IMR-90 (cell line): Measurements from ENCODE around the gene PRKCB. TPM values are rescaled to one million over a fixed set of nuclear protein-coding genes. Genes with fewer than 3 reads are reported as not detected.

Experiments used
- ATAC-seq: fragments of 200-7000 bp; cut with Tn5 transposase; 2 replicates; pipeline ENCODE4 v1.9.1; 2020; ENCODE audit warnings: low read depth, mild to moderate bottlenecking, moderate library complexity
- BruUV-seq: library from RNA; stranded (reverse); fragments of 400-500 nt; replicated peaks from 2 replicates; lab custom pipeline; 2021; lab: Mats Ljungman, UMichigan
- CTCF ChIA-PET: fragments of 300-600 bp; formaldehyde crosslinking; extraction: SDS; loops from one replicate; lab custom pipeline; 2021; ENCODE audit warnings: antibody characterized with exemption; lab: Yijun Ruan, JAX
- POLR2A ChIA-PET: fragments of 300-600 bp; sonication (Branson Sonifier 250); formaldehyde crosslinking; loops from one replicate; lab custom pipeline; 2022; ENCODE audit warnings: antibody characterized with exemption; ENCODE audit not compliant: unreplicated experiment; lab: Charles Lee
- DNase-seq: peaks from one replicate; pipeline ENCODE4 v3.0.0; 2013
- H2AFZ ChIP-seq: replicated peaks from 2 replicates; pipeline ENCODE3; 2013; ENCODE audit warnings: low read length, mild to moderate bottlenecking; ENCODE audit not compliant: poor library complexity
- H2AK5ac ChIP-seq: 2 replicates; pipeline ENCODE4 v1.6.1; 2013; ENCODE audit warnings: low read depth, low read length, inconsistent platforms
- H2AK9ac ChIP-seq: replicated peaks from 2 replicates; pipeline ENCODE3; 2013; ENCODE audit warnings: mild to moderate bottlenecking, low read depth, low read length, moderate library complexity; ENCODE audit not compliant: poor library complexity
- H2BK120ac ChIP-seq: 2 replicates; pipeline ENCODE4 v1.6.1; 2013; ENCODE audit warnings: low read depth, low read length, inconsistent platforms
- H2BK15ac ChIP-seq: 3 replicates; pipeline ENCODE4 v1.6.1; 2013; ENCODE audit warnings: low read depth, low read length, inconsistent platforms
- H2BK20ac ChIP-seq: 2 replicates; pipeline ENCODE4 v1.6.1; 2013; ENCODE audit warnings: low read depth, mild to moderate bottlenecking, inconsistent platforms, low read length, moderate library complexity
- H2BK5ac ChIP-seq: 2 replicates; pipeline ENCODE4 v1.6.1; 2013; ENCODE audit warnings: mild to moderate bottlenecking, low read depth, low read length, inconsistent platforms; ENCODE audit not compliant: poor library complexity, severe bottlenecking
- H3K14ac ChIP-seq: replicated peaks from 2 replicates; pipeline ENCODE4 v1.6.1; 2013; ENCODE audit warnings: low read depth, low read length, inconsistent platforms
- H3K18ac ChIP-seq: 2 replicates; pipeline ENCODE4 v1.6.1; 2013; ENCODE audit warnings: low read depth, low read length, control low read depth
- H3K23ac ChIP-seq: 2 replicates; pipeline ENCODE4 v1.6.1; 2013; ENCODE audit warnings: low read depth, low read length, inconsistent platforms
- H3K27ac ChIP-seq: 2 replicates; pipeline ENCODE4 v1.5.1; 2013; ENCODE audit warnings: mild to moderate bottlenecking, control low read depth, low read length; ENCODE audit not compliant: insufficient read depth
- H3K27me3 ChIP-seq: 2 replicates; pipeline ENCODE4 v1.6.1; 2013; ENCODE audit warnings: low read length; ENCODE audit not compliant: control insufficient read depth, insufficient read depth
- H3K36me3 ChIP-seq: 2 replicates; pipeline ENCODE4 v1.6.1; 2013; ENCODE audit warnings: low read length, mixed read lengths; ENCODE audit not compliant: control insufficient read depth, insufficient read depth
- H3K4ac ChIP-seq: 2 replicates; pipeline ENCODE4 v1.6.1; 2013; ENCODE audit warnings: low read depth, low read length, inconsistent platforms
- H3K4me1 ChIP-seq: 2 replicates; pipeline ENCODE4 v1.6.1; 2013; ENCODE audit warnings: low read length, mixed read lengths; ENCODE audit not compliant: control insufficient read depth, insufficient read depth
- H3K4me2 ChIP-seq: 2 replicates; pipeline ENCODE4 v1.6.1; 2013; ENCODE audit warnings: low read depth, mild to moderate bottlenecking, control low read depth, low read length, moderate library complexity
- H3K4me3 ChIP-seq: 2 replicates; pipeline ENCODE4 v1.5.1; 2013; ENCODE audit warnings: low read depth, mild to moderate bottlenecking, control low read depth, low read length, moderate library complexity; ENCODE audit not compliant: insufficient read depth
- H3K56ac ChIP-seq: 2 replicates; pipeline ENCODE4 v1.6.1; 2013; ENCODE audit warnings: low read length, inconsistent platforms; ENCODE audit not compliant: insufficient read depth; ENCODE audit errors: extremely low read depth
- H3K79me1 ChIP-seq, 2 experiments: 2 replicates each; pipeline ENCODE4 v1.6.1; 2013; ENCODE audit warnings: low read length in 2 of 2, inconsistent platforms in 1 of 2, low read depth in 1 of 2
- H3K9ac ChIP-seq: 2 replicates; pipeline ENCODE4 v1.6.1; 2013; ENCODE audit warnings: low read depth, low read length, control low read depth
- H3K9me1 ChIP-seq: 2 replicates; pipeline ENCODE4 v1.6.1; 2013; ENCODE audit warnings: low read length, inconsistent platforms; ENCODE audit not compliant: insufficient read depth
- H3K9me3 ChIP-seq: 2 replicates; pipeline ENCODE4 v1.6.1; 2013; ENCODE audit warnings: low read length; ENCODE audit not compliant: control insufficient read depth, insufficient read depth
- H4K20me1 ChIP-seq: 2 replicates; pipeline ENCODE4 v1.6.1; 2013; ENCODE audit warnings: low read length, inconsistent platforms; ENCODE audit not compliant: insufficient read depth
- H4K5ac ChIP-seq: 2 replicates; pipeline ENCODE4 v1.6.1; 2013; ENCODE audit warnings: mild to moderate bottlenecking, low read depth, low read length, control low read depth
- H4K8ac ChIP-seq, 2 experiments: 2 replicates each; pipeline ENCODE4 v1.6.1; 2013; ENCODE audit warnings: low read depth in 2 of 2, low read length in 2 of 2, control low read depth in 1 of 2, inconsistent platforms in 1 of 2
- H4K91ac ChIP-seq: 2 replicates; pipeline ENCODE4 v1.6.1; 2013; ENCODE audit warnings: low read depth, low read length, inconsistent platforms; ENCODE audit not compliant: insufficient read depth
- BHLHE40 ChIP-seq: fragments of 150-350 bp; IDR thresholded peaks from 2 replicates; pipeline ENCODE4 v1.6.1; 2016; ENCODE audit warnings: mild to moderate bottlenecking, low read depth, low read length
- CEBPB ChIP-seq: IDR thresholded peaks from 2 replicates; pipeline ENCODE4 v1.6.1; 2012; ENCODE audit warnings: low read depth, low read length, improper control_type of control experiment
- CHD1 ChIP-seq: IDR thresholded peaks from 2 replicates; pipeline ENCODE4 v1.6.1; 2012; ENCODE audit warnings: low read depth, low read length, improper control_type of control experiment
- FOS ChIP-seq: fragments of 150-350 bp; IDR thresholded peaks from 2 replicates; pipeline ENCODE4 v1.6.1; 2016; ENCODE audit warnings: low read depth, low read length
- MAFK ChIP-seq: IDR thresholded peaks from 2 replicates; pipeline ENCODE4 v1.6.1; 2012; ENCODE audit warnings: low read depth, low read length, improper control_type of control experiment
- MAZ ChIP-seq: IDR thresholded peaks from 2 replicates; pipeline ENCODE4 v1.6.1; 2012; ENCODE audit warnings: low read depth, mild to moderate bottlenecking, low read length, improper control_type of control experiment, moderate library complexity, borderline replicate concordance
- MXI1 ChIP-seq: IDR thresholded peaks from 2 replicates; pipeline ENCODE4 v1.6.1; 2012; ENCODE audit warnings: low read depth, mild to moderate bottlenecking, low read length, moderate library complexity, borderline replicate concordance
- NFE2L2 ChIP-seq: fragments of 150-350 bp; IDR thresholded peaks from 2 replicates; pipeline ENCODE4 v1.6.1; 2016; ENCODE audit warnings: low read depth, mild to moderate bottlenecking, low read length
- POLR2A ChIP-seq: IDR thresholded peaks from 2 replicates; pipeline ENCODE4 v1.6.1; 2012; ENCODE audit warnings: mild to moderate bottlenecking, low read depth, low read length
- RAD21 ChIP-seq: IDR thresholded peaks from 2 replicates; pipeline ENCODE4 v1.6.1; 2012; ENCODE audit warnings: low read length, improper control_type of control experiment
- RCOR1 ChIP-seq: IDR thresholded peaks from 2 replicates; pipeline ENCODE4 v1.6.1; 2012; ENCODE audit warnings: mild to moderate bottlenecking, low read length, improper control_type of control experiment; ENCODE audit not compliant: insufficient replicate concordance
- RFX5 ChIP-seq: IDR thresholded peaks from 2 replicates; pipeline ENCODE4 v1.8.0; 2012; ENCODE audit warnings: low read depth, mild to moderate bottlenecking, low read length, moderate library complexity
- SMC3 ChIP-seq: fragments of 150-350 bp; IDR thresholded peaks from 2 replicates; pipeline ENCODE4 v1.6.1; 2016; ENCODE audit warnings: low read depth, mild to moderate bottlenecking, antibody characterized with exemption, low read length, moderate library complexity
- WGBS, 2 experiments: methylation state at CpG; one replicate each; pipeline versions ENCODE4 v1.1.5 to v1.1.7; 2013; ENCODE audit warnings: missing lambda C conversion rate in 2 of 2; ENCODE audit not compliant: insufficient read length in 1 of 2; ENCODE audit errors: extremely low coverage in 2 of 2; 5-methylcytosine and 5-hydroxymethylcytosine counted together
- dilution Hi-C: fragments of 300-500 bp; cut with HindIII; formaldehyde crosslinking; loops from one replicate; pipeline ENCODE4 v1.14.3; 2018; ENCODE audit warnings: low sequenced_read_pairs; ENCODE audit not compliant: unreplicated experiment
- in situ Hi-C: fragments of 300-500 bp; cut with MboI; formaldehyde crosslinking; loops from 3 replicates; pipeline ENCODE4 v1.14.3; 2019; ENCODE audit warnings: low sequenced_read_pairs, inconsistent platforms, mixed read lengths
- intact Hi-C: fragments of 100-400 bp; cut with micrococcal nuclease; formaldehyde crosslinking; loops from 2 replicates; pipeline ENCODE4 v1.10.0; 2022
- polyA plus RNA-seq, 3 experiments: library from polyadenylated mRNA; depleted of rRNA; stranded (reverse); fragments of >200 nt; gene quantifications; 2 replicates each; pipeline ENCODE4 v1.2.3, GENCODE V29; 2012; ENCODE audit warnings: low replicate concordance in 1 of 3
- total RNA-seq: library from RNA; depleted of rRNA; stranded (reverse); fragments of >200 nt; gene quantifications from 2 replicates; pipeline ENCODE4 v1.2.3, GENCODE V29; 2012
- TF ChIP-seq, protein P1 (sequence below): fragments of 150-350 bp; IDR thresholded peaks from 2 replicates; pipeline ENCODE4 v1.6.1; 2016; ENCODE audit warnings: low read depth, mild to moderate bottlenecking, low read length, moderate library complexity, borderline replicate concordance
- TF ChIP-seq, protein P2 (sequence below): fragments of 150-350 bp; IDR thresholded peaks from 2 replicates; pipeline ENCODE4 v1.6.1; 2017; ENCODE audit warnings: mild to moderate bottlenecking, antibody characterized with exemption, low read length, low read depth

PRKCB gene
- total and polyA plus RNA-seq, 2 of the 4 experiments (the other 2 are of a cell fraction): under 0.01 TPM; not detected in 1

DNA sequence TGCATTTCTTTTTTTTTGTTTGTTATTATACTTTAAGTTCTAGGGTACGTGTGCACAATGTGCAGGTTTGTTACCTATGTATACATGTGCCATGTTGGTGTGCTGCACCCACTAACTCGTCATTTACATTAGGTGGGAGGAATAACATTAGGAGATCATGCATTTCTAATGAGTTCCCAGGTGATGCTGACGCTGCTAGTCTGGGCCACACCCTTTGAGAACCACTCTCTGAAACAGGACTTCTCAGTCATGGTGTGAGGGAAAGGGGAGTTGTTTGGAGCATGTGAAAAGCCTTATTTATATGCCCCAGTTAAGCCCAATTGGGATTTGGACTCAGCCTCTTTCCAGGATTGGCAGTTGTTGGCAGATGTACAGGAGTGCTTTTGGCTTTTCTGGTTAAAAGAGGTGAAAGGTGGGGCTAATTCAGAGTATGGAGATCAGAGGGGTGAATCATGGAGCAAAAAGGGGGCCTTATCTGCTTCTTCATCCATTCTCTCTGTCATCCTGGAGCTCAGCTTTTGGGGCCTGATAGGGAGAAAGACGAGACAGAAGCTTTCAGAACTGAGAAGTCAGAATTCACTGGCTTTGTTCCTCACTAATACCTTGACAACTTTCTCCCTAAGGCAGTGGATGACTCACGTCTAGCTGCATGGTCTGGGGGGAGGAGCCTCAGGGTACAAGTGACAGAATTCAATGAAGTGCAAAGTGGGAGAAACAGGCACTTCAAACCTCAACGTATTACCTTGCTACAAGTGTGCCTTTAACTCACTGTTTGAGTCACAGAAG, 240.3 kb downstream of the PRKCB start:
- in situ Hi-C loops: no loop called here
- no peak for ATAC-seq
- TF ChIP-seq MAZ (no peak), FOS (no peak), SMC3 (no peak), POLR2A (no peak), NFE2L2 (no peak), CEBPB (no peak), RCOR1 (no peak), RFX5 (no peak), BHLHE40 (no peak), RAD21 (no peak), MXI1 (no peak), CHD1 (no peak), MAFK (no peak)
- TF ChIP-seq, protein P1, sequence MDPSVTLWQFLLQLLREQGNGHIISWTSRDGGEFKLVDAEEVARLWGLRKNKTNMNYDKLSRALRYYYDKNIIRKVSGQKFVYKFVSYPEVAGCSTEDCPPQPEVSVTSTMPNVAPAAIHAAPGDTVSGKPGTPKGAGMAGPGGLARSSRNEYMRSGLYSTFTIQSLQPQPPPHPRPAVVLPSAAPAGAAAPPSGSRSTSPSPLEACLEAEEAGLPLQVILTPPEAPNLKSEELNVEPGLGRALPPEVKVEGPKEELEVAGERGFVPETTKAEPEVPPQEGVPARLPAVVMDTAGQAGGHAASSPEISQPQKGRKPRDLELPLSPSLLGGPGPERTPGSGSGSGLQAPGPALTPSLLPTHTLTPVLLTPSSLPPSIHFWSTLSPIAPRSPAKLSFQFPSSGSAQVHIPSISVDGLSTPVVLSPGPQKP: no peak
- TF ChIP-seq, protein P2, sequence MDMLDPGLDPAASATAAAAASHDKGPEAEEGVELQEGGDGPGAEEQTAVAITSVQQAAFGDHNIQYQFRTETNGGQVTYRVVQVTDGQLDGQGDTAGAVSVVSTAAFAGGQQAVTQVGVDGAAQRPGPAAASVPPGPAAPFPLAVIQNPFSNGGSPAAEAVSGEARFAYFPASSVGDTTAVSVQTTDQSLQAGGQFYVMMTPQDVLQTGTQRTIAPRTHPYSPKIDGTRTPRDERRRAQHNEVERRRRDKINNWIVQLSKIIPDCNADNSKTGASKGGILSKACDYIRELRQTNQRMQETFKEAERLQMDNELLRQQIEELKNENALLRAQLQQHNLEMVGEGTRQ: no peak

More for the DNA sequence above, 240.3 kb downstream of the PRKCB start:
- no peaks in the 10 kb centered on the region for H3K9me3 ChIP-seq
- no peak overlapping the region for H3K18ac ChIP-seq
- H3K4me1 ChIP-seq: no peaks in the 10 kb centered on the region
- no peaks in the 10 kb centered on the region for H3K36me3 ChIP-seq
- H3K4me2 ChIP-seq: no peak overlapping the region
- ChIA-PET POLR2A (no interaction called here), CTCF (interaction anchor here (0.6 kb wide), 1 partner anchor 430 kb away, joined by 4 read pairs; no protein-coding TSS in a partner anchor)
- H4K8ac ChIP-seq: no peak overlapping the region
- dilution Hi-C loops (no loop called here), intact Hi-C loops (no loop called here)
- H2AK5ac ChIP-seq: no peak overlapping the region
- 50% methylated on average over 1 of the region's 6 CpGs; no CpG with 5 or more reads in 1 of the 2 experiments for WGBS, 2 experiments
- no peaks in the 10 kb centered on the region for H4K20me1 ChIP-seq
- H2BK20ac ChIP-seq: no peak overlapping the region
- H4K91ac ChIP-seq: no peak overlapping the region
- H3K4me3 ChIP-seq: no peak overlapping the region
- BruUV-seq: no TSS peak
- H3K4ac ChIP-seq: no peak overlapping the region
- H3K14ac ChIP-seq: no peak overlapping the region
- H3K27me3 ChIP-seq: no peaks in the 10 kb centered on the region
- no peak overlapping the region for H3K27ac ChIP-seq
- H4K5ac ChIP-seq: no peak overlapping the region
- no peak overlapping the region for H2AFZ ChIP-seq
- no peak overlapping the region for H3K56ac ChIP-seq
- H3K23ac ChIP-seq: no peak overlapping the region
- no peak overlapping the region for H2BK120ac ChIP-seq
- H3K79me1 ChIP-seq: no peaks in the 10 kb centered on the region
- H2BK5ac ChIP-seq: no peak overlapping the region
- no peak overlapping the region for H2BK15ac ChIP-seq
- DNase-seq: no peak
- H3K9ac ChIP-seq: no peak overlapping the region
- H3K9me1 ChIP-seq: no peaks in the 10 kb centered on the region
- H2AK9ac ChIP-seq: no peak overlapping the region
